ENCODE results near the gene PFKFB4. TPM values are rescaled to one million over a fixed set of nuclear protein-coding genes. Genes with fewer than 3 reads are reported as not detected.

PFKFB4 gene
- polyA plus RNA-seq, 1 of the 3 experiments (the other 2 are of a cell fraction) = 5.7 TPM

- H3K9me2 ChIP-seq = no peaks in the 10 kb centered on the region
- H3K9me3 ChIP-seq = no peaks in the 10 kb centered on the region
- POLR2A ChIA-PET = no interaction called here
- WGBS (ENCODE audit: low lambda C conversion rate) = 90% methylated on average over 10 of the region's 18 CpGs
- DNase-seq = no peak
- CTCF ChIA-PET = no interaction called here
- H3K4me2 ChIP-seq = no peak overlapping the region
- TF ChIP-seq JUND (IDR thresholded peaks at IDR 0.05) = no peak
- TF ChIP-seq ELF1 (IDR thresholded peaks at IDR 0.05) = no peak
- no peak for TF ChIP-seq RCOR1 (IDR thresholded peaks at IDR 0.05; ENCODE audit: low read length)
- no peak for TF ChIP-seq FOSL2 (IDR thresholded peaks at IDR 0.05; ENCODE audit: borderline replicate concordance, low read depth)
- no peak for TF ChIP-seq REST (IDR thresholded peaks at IDR 0.05; ENCODE audit: low read depth, low read length)
- TF ChIP-seq MAX (IDR thresholded peaks at IDR 0.05; ENCODE audit: low read depth) = no peak
- TF ChIP-seq NFIC (IDR thresholded peaks at IDR 0.05; ENCODE audit: borderline replicate concordance) = no peak
- no peak for TF ChIP-seq NRF1 (IDR thresholded peaks at IDR 0.05; ENCODE audit: low read depth, low read length)
- no peak for TF ChIP-seq IRF3 (IDR thresholded peaks at IDR 0.05; ENCODE audit: low read depth, low read length)
- TF ChIP-seq MXI1 (IDR thresholded peaks at IDR 0.05; ENCODE audit: low read depth, low read length) = no peak
- TF ChIP-seq RXRA (IDR thresholded peaks at IDR 0.05; ENCODE audit: borderline replicate concordance, low read depth) = no peak
- no peak for TF ChIP-seq USF2 (IDR thresholded peaks at IDR 0.05; ENCODE audit: borderline replicate concordance, low read depth, low read length)
- TF ChIP-seq USF1 (IDR thresholded peaks at IDR 0.05; ENCODE audit: borderline replicate concordance, low read depth) = no peak
- no peak for TF ChIP-seq EP300 (IDR thresholded peaks at IDR 0.05; ENCODE audit: borderline replicate concordance in 1 of 2, low read depth in 1 of 2, low read length in 1 of 2)
- TF ChIP-seq SIN3A (IDR thresholded peaks at IDR 0.05; ENCODE audit: borderline replicate concordance, low read depth, low read length) = no peak
- H3K27me3 ChIP-seq (ENCODE audit: insufficient read depth) = no peaks in the 10 kb centered on the region
- no peaks in the 10 kb centered on the region for H4K20me1 ChIP-seq (ENCODE audit: insufficient read depth)
- H2AFZ ChIP-seq (ENCODE audit: low read depth) = no peak overlapping the region
- H3K79me2 ChIP-seq (ENCODE audit: insufficient read depth) = no peaks in the 10 kb centered on the region
- no peak overlapping the region for H3K4me3 ChIP-seq (ENCODE audit: low read depth in 2 of 2, low read length in 1 of 2)
- no peak overlapping the region for H3K27ac ChIP-seq (ENCODE audit: low read depth in 2 of 2, low read length in 1 of 2)
- H3K4me1 ChIP-seq (ENCODE audit: control insufficient read depth in 1 of 2, insufficient read depth in 2 of 2, low read depth in 1 of 2, low read length in 1 of 2) = peaks cover 13 to 17% of the 10 kb centered on the region in 2 experiments; a peak in 2 of 4 replicates
- peaks cover 3% of the 10 kb centered on the region for H3F3A ChIP-seq (replicated peaks; ENCODE audit: insufficient read depth)
- no peaks in the 10 kb centered on the region for H3K36me3 ChIP-seq (replicated peaks in 1 of 2; ENCODE audit: control insufficient read depth in 1 of 2, insufficient read depth in 2 of 2, low read length in 1 of 2)
- H3K9ac ChIP-seq = no peak overlapping the region
These were observed 13.3 kb upstream of the PFKFB4 start for GRCh38 chr3:48569808-48570450.
